COLO829 (cell line): ENCODE measurements around the gene C16orf90.
"Not testable (repeated sequence)": the region's sequence is repeated elsewhere in the genome, so short reads cannot be mapped to it uniquely, and the experiment has no call there.

Source experiments
- DNase-seq: peaks from one replicate; pipeline ENCODE4 v3.0.0; 2012; ENCODE audit warnings: low spot score

The C16orf90 gene

GRCh38 chr16:3482659-3483241, 12.5 kb downstream of the C16orf90 start:
- no peak for DNase-seq

GRCh38 chr16:3481696-3482658, 13.3 kb downstream of the C16orf90 start:
- DNase-seq: no peak

GRCh38 chr16:3480901-3481695, 14.2 kb downstream of the C16orf90 start:
- no peak for DNase-seq

GRCh38 chr16:3479654-3480216, 15.6 kb downstream of the C16orf90 start:
- no peak for DNase-seq

- DNase-seq: no peak
These were observed 16.9 kb downstream of the C16orf90 start for GRCh38 chr16:3478242-3478925.

- DNase-seq: no peak
These were observed 18.9 kb downstream of the C16orf90 start for GRCh38 chr16:3476409-3476808.

GRCh38 chr16:3475604-3476375, 19.5 kb downstream of the C16orf90 start:
- DNase-seq: no peak

- not testable (repeated sequence) for DNase-seq
These were observed 20.4 kb downstream of the C16orf90 start for GRCh38 chr16:3474870-3475269.

GRCh38 chr16:3474136-3474779, 21.0 kb downstream of the C16orf90 start:
- DNase-seq: no peak

GRCh38 chr16:3473596-3473943, 21.7 kb downstream of the C16orf90 start:
- not testable (repeated sequence) for DNase-seq

- no peak for DNase-seq
These were observed 22.3 kb downstream of the C16orf90 start for GRCh38 chr16:3472878-3473595.

- DNase-seq: no peak
These were observed 23.6 kb downstream of the C16orf90 start for GRCh38 chr16:3471518-3472176.

- DNase-seq: no peak
These were observed 24.6 kb downstream of the C16orf90 start for GRCh38 chr16:3470723-3471122.

- DNase-seq: no peak
These were observed 25.6 kb downstream of the C16orf90 start for GRCh38 chr16:3469736-3470135.

- no peak for DNase-seq
These were observed 26.8 kb downstream of the C16orf90 start for GRCh38 chr16:3468501-3468900.

GRCh38 chr16:3467921-3468320, 27.4 kb downstream of the C16orf90 start:
- DNase-seq: no peak

GRCh38 chr16:3467182-3467581, 28.1 kb downstream of the C16orf90 start:
- DNase-seq: no peak

- DNase-seq: no peak
These were observed 29.2 kb downstream of the C16orf90 start for GRCh38 chr16:3465911-3466584.

GRCh38 chr16:3465301-3465700, 30.0 kb downstream of the C16orf90 start:
- no peak for DNase-seq
